ENCODE data around the gene S100A6. TPM values are rescaled to one million over a fixed set of nuclear protein-coding genes. Genes with fewer than 3 reads are reported as not detected.

The S100A6 gene
- total RNA-seq, 1 donor = 1,187 TPM

GRCh38 chr1:153505576-153505975, 30.2 kb downstream of the S100A6 start:
- Histone ChIP-seq H3K4me1 (ENCODE audit: insufficient read depth, low read length) (peaks cover 33% of the 10 kb centered on the region), H3K4me3 (ENCODE audit: insufficient read depth, low read length) (no peak overlapping the region), H3K9me3 (ENCODE audit: low read depth, low read length) (no peaks in the 10 kb centered on the region), H3K27ac (ENCODE audit: low read depth, low read length) (no peak overlapping the region), H2AFZ (ENCODE audit: low read length) (no peak overlapping the region), H3K27me3 (ENCODE audit: insufficient read depth, low read length) (no peaks in the 10 kb centered on the region), H3K36me3 (ENCODE audit: insufficient read depth, low read length) (no peaks in the 10 kb centered on the region), H3K4me2 (ENCODE audit: insufficient read depth, low read length) (no peak overlapping the region), H4K20me1 (ENCODE audit: insufficient read depth, low read length) (no peaks in the 10 kb centered on the region), H3K79me2 (ENCODE audit: insufficient read depth, low read length) (no peaks in the 10 kb centered on the region)
- DNase-seq (ENCODE audit: insufficient read length, low spot score, missing footprints) = no peak
- no peak for TF ChIP-seq CTCF (IDR thresholded peaks at IDR 0.05; ENCODE audit: extremely low read depth, low read depth, low read length)

GRCh38 chr1:153503766-153504165, 32.0 kb downstream of the S100A6 start:
- Histone ChIP-seq H3K4me1 (ENCODE audit: insufficient read depth, low read length) (peaks cover 33% of the 10 kb centered on the region), H2AFZ (ENCODE audit: low read length) (no peak overlapping the region), H3K4me2 (ENCODE audit: insufficient read depth, low read length) (no peak overlapping the region), H4K20me1 (ENCODE audit: insufficient read depth, low read length) (no peaks in the 10 kb centered on the region), H3K36me3 (ENCODE audit: insufficient read depth, low read length) (no peaks in the 10 kb centered on the region), H3K79me2 (ENCODE audit: insufficient read depth, low read length) (no peaks in the 10 kb centered on the region), H3K27me3 (ENCODE audit: insufficient read depth, low read length) (peaks cover 2% of the 10 kb centered on the region), H3K9me3 (ENCODE audit: low read depth, low read length) (no peaks in the 10 kb centered on the region), H3K27ac (ENCODE audit: low read depth, low read length) (no peak overlapping the region), H3K4me3 (ENCODE audit: insufficient read depth, low read length) (no peak overlapping the region)
- no peak for TF ChIP-seq CTCF (IDR thresholded peaks at IDR 0.05; ENCODE audit: extremely low read depth, low read depth, low read length)
- DNase-seq (ENCODE audit: insufficient read length, low spot score, missing footprints) = no peak

- no peaks in the 10 kb centered on the region for H3K79me2 ChIP-seq (ENCODE audit: insufficient read depth, low read length)
- H2AFZ ChIP-seq (ENCODE audit: low read length) = no peak overlapping the region
- H3K36me3 ChIP-seq (ENCODE audit: insufficient read depth, low read length) = no peaks in the 10 kb centered on the region
- no peak for TF ChIP-seq CTCF (IDR thresholded peaks at IDR 0.05; ENCODE audit: extremely low read depth, low read depth, low read length)
- H3K4me1 ChIP-seq (ENCODE audit: insufficient read depth, low read length) = no peaks in the 10 kb centered on the region
- H3K27me3 ChIP-seq (ENCODE audit: insufficient read depth, low read length) = peaks cover 8% of the 10 kb centered on the region
- H4K20me1 ChIP-seq (ENCODE audit: insufficient read depth, low read length) = no peaks in the 10 kb centered on the region
- no peak overlapping the region for H3K4me3 ChIP-seq (ENCODE audit: insufficient read depth, low read length)
- no peak overlapping the region for H3K27ac ChIP-seq (ENCODE audit: low read depth, low read length)
- no peak overlapping the region for H3K4me2 ChIP-seq (ENCODE audit: insufficient read depth, low read length)
- no peak for DNase-seq (ENCODE audit: insufficient read length, low spot score, missing footprints)
- H3K9me3 ChIP-seq (ENCODE audit: low read depth, low read length) = no peaks in the 10 kb centered on the region
Observed at GRCh38 chr1:153498746-153499145, 37.0 kb downstream of the S100A6 start.

- Histone ChIP-seq H3K4me3 (ENCODE audit: insufficient read depth, low read length) (no peak overlapping the region), H4K20me1 (ENCODE audit: insufficient read depth, low read length) (no peaks in the 10 kb centered on the region), H3K79me2 (ENCODE audit: insufficient read depth, low read length) (no peaks in the 10 kb centered on the region), H3K9me3 (ENCODE audit: low read depth, low read length) (no peaks in the 10 kb centered on the region), H3K4me2 (ENCODE audit: insufficient read depth, low read length) (no peak overlapping the region), H2AFZ (ENCODE audit: low read length) (no peak overlapping the region), H3K36me3 (ENCODE audit: insufficient read depth, low read length) (no peaks in the 10 kb centered on the region), H3K27ac (ENCODE audit: low read depth, low read length) (no peak overlapping the region), H3K27me3 (ENCODE audit: insufficient read depth, low read length) (peaks cover 8% of the 10 kb centered on the region), H3K4me1 (ENCODE audit: insufficient read depth, low read length) (peaks cover 10% of the 10 kb centered on the region)
- no peak for TF ChIP-seq CTCF (IDR thresholded peaks at IDR 0.05; ENCODE audit: extremely low read depth, low read depth, low read length)
- no peak for DNase-seq (ENCODE audit: insufficient read length, low spot score, missing footprints)
Observed at GRCh38 chr1:153495536-153495935, 40.3 kb downstream of the S100A6 start.
